GM12878 (cell line): Measurements from ENCODE around the gene ZBTB14. TPM values are rescaled to one million over a fixed set of nuclear protein-coding genes. Genes with fewer than 3 reads are reported as not detected.

Source experiments
- ATAC-seq: fragments of 200-7000 bp; cut with Tn5 transposase; 3 replicates; pipeline ENCODE4 v1.9.1; 2020; ENCODE audit warnings: mild to moderate bottlenecking, moderate library complexity
- BruUV-seq: library from RNA; stranded (reverse); fragments of 400-500 nt; replicated peaks from 2 replicates; lab custom pipeline; 2021; lab: Mats Ljungman, UMichigan
- CTCF ChIA-PET: fragments of 300-600 bp; sonication (Branson Sonifier 250); formaldehyde crosslinking; extraction: SDS; loops from one replicate; lab custom pipeline; 2021; ENCODE audit warnings: inconsistent platforms; lab: Yijun Ruan, JAX
- POLR2A ChIA-PET: fragments of 350-600 bp; formaldehyde crosslinking; extraction: SDS; loops from one replicate; lab custom pipeline; 2021; ENCODE audit warnings: inconsistent platforms; lab: Charles Lee
- RAD21 ChIA-PET: fragments of 300-600 bp; sonication (Branson Sonifier 250); formaldehyde crosslinking; loops from one replicate; lab custom pipeline; 2023; ENCODE audit warnings: antibody characterized with exemption; ENCODE audit not compliant: unreplicated experiment; lab: Charles Lee
- SMC1A ChIA-PET: fragments of 300-600 bp; sonication (Branson Sonifier 250); formaldehyde crosslinking; loops from one replicate; lab custom pipeline; 2023; ENCODE audit not compliant: unreplicated experiment, uncharacterized antibody; lab: Charles Lee
- DNase-seq: peaks from one replicate; pipeline ENCODE4 v3.0.0-alpha.2; 2011; ENCODE audit warnings: low read depth, low spot score
- FAIRE-seq: peaks from 3 replicates; lab custom pipeline; 2011; peaks lifted over from hg19 to GRCh38; lab: Jason Lieb, UNC
- H2AFZ ChIP-seq: 2 replicates; pipeline ENCODE4 v1.6.0; 2011; ENCODE audit warnings: low read depth, low read length, control low read depth; ENCODE audit not compliant: control insufficient read depth
- H3K27ac ChIP-seq: 2 replicates; pipeline ENCODE4 v1.5.1; 2011; ENCODE audit warnings: control low read depth; ENCODE audit not compliant: control insufficient read depth, insufficient read depth
- H3K27me3 ChIP-seq, 2 experiments: replicated peaks in 1 of 2; 2 replicates each; pipeline versions ENCODE4 v1.6.0 to v1.6.1; 2011; ENCODE audit warnings: low read length in 1 of 2; ENCODE audit not compliant: control insufficient read depth in 2 of 2, insufficient read depth in 2 of 2
- H3K36me3 ChIP-seq, 2 experiments: 2 replicates each; pipeline ENCODE4 v1.5.1; 2011; ENCODE audit warnings: low read length in 1 of 2; ENCODE audit not compliant: control insufficient read depth in 2 of 2, insufficient read depth in 2 of 2
- H3K4me1 ChIP-seq: 2 replicates; pipeline ENCODE4 v1.6.1; 2011; ENCODE audit warnings: mild to moderate bottlenecking, low read length, moderate library complexity, mixed read lengths; ENCODE audit not compliant: control insufficient read depth, insufficient read depth
- H3K4me2 ChIP-seq: 2 replicates; pipeline ENCODE4 v1.6.0; 2011; ENCODE audit warnings: control low read depth; ENCODE audit not compliant: control insufficient read depth, insufficient read depth
- H3K4me3 ChIP-seq: fragments of 200-600 bp; sonication (generic); 2 replicates; pipeline ENCODE4 v1.5.1; 2016
- H3K79me2 ChIP-seq: 2 replicates; pipeline ENCODE4 v1.6.0; 2011; ENCODE audit warnings: low read length; ENCODE audit not compliant: control insufficient read depth, insufficient read depth
- H3K9ac ChIP-seq: 2 replicates; pipeline ENCODE4 v1.8.0; 2011; ENCODE audit warnings: low read length, control low read depth, mixed read lengths; ENCODE audit not compliant: control insufficient read depth, insufficient read depth
- H3K9me3 ChIP-seq: replicated peaks from 3 replicates; pipeline ENCODE4 v1.5.1; 2011; ENCODE audit warnings: mild to moderate bottlenecking, low read length; ENCODE audit not compliant: control insufficient read depth, insufficient read depth
- H4K20me1 ChIP-seq: 2 replicates; pipeline ENCODE4 v1.6.0; 2011; ENCODE audit not compliant: control insufficient read depth, insufficient read depth
- ATF2 ChIP-seq: IDR thresholded peaks from 2 replicates; pipeline ENCODE4 v1.6.1; 2012; ENCODE audit warnings: low read length, inconsistent platforms
- ATF7 ChIP-seq: fragments of 450-650 bp; IDR thresholded peaks from 2 replicates; pipeline ENCODE4 v1.6.1; 2016; ENCODE audit warnings: low read depth, mild to moderate bottlenecking
- HDGF ChIP-seq: fragments of 450-650 bp; IDR thresholded peaks from 2 replicates; pipeline ENCODE4 v1.6.1; 2016; ENCODE audit warnings: antibody characterized with exemption
- JUNB ChIP-seq: IDR thresholded peaks from 2 replicates; pipeline ENCODE4 v1.6.1; 2016; ENCODE audit warnings: antibody characterized with exemption, mild to moderate bottlenecking
- MLLT1 ChIP-seq: fragments of 450-650 bp; IDR thresholded peaks from 2 replicates; pipeline ENCODE4 v1.6.1; 2016; ENCODE audit warnings: mild to moderate bottlenecking
- MTA2 ChIP-seq: fragments of 450-650 bp; IDR thresholded peaks from 2 replicates; pipeline ENCODE4 v1.6.1; 2016; ENCODE audit warnings: low read depth, mild to moderate bottlenecking, moderate library complexity
- MYC ChIP-seq: IDR thresholded peaks from 2 replicates; pipeline ENCODE4 v1.6.1; 2011; ENCODE audit warnings: mild to moderate bottlenecking, low read length, moderate library complexity, inconsistent platforms; ENCODE audit not compliant: insufficient read depth, insufficient replicate concordance, insufficient read length, severe bottlenecking
- NKRF ChIP-seq: fragments of 450-650 bp; conservative IDR thresholded peaks from 2 replicates; pipeline ENCODE4 v1.6.1; 2017; ENCODE audit warnings: mild to moderate bottlenecking, moderate library complexity
- RAD51 ChIP-seq: fragments of 450-650 bp; IDR thresholded peaks from 2 replicates; pipeline ENCODE4 v1.6.1; 2016; ENCODE audit warnings: moderate library complexity, mild to moderate bottlenecking, inconsistent platforms
- RUNX3 ChIP-seq: IDR thresholded peaks from 2 replicates; pipeline ENCODE4 v1.6.1; 2012; ENCODE audit warnings: low read length, inconsistent platforms
- SMARCA5 ChIP-seq: fragments of 450-650 bp; IDR thresholded peaks from 2 replicates; pipeline ENCODE4 v1.6.1; 2017; ENCODE audit warnings: mild to moderate bottlenecking
- TCF7 ChIP-seq: IDR thresholded peaks from 2 replicates; pipeline ENCODE4 v1.6.1; 2014; ENCODE audit warnings: antibody characterized with exemption, borderline replicate concordance
- WRNIP1 ChIP-seq: IDR thresholded peaks from 2 replicates; pipeline ENCODE4 v1.6.1; 2011; ENCODE audit warnings: low read depth, low read length, improper control_type of control experiment, borderline replicate concordance
- YY1 ChIP-seq: IDR thresholded peaks from 2 replicates; pipeline ENCODE4 v1.6.1; 2011; ENCODE audit warnings: low read depth, mild to moderate bottlenecking, low read length
- ZNF274 ChIP-seq: IDR thresholded peaks from one replicate; pipeline ENCODE4 v1.8.0; 2011; ENCODE audit not compliant: insufficient read length, insufficient read depth
- ZNF622 ChIP-seq: fragments of 450-650 bp; IDR thresholded peaks from 2 replicates; pipeline ENCODE4 v1.6.1; 2017; ENCODE audit warnings: mild to moderate bottlenecking, inconsistent platforms
- WGBS: methylation state at CpG from one replicate; pipeline ENCODE4 v1.1.6; 2016; ENCODE audit warnings: low lambda C conversion rate; ENCODE audit not compliant: insufficient replicate concordance, insufficient coverage; ENCODE audit errors: missing lambda C conversion rate; 5-methylcytosine and 5-hydroxymethylcytosine counted together
- in situ Hi-C: fragments of 300-500 bp; cut with MboI; formaldehyde crosslinking; loops from 9 replicates; pipeline ENCODE4 v1.14.3; 2018; ENCODE audit warnings: mixed read lengths
- intact Hi-C: fragments of 100-400 bp; cut with micrococcal nuclease; formaldehyde crosslinking; loops from one replicate; pipeline ENCODE4 v1.14.2; 2022; ENCODE audit not compliant: unreplicated experiment
- polyA plus RNA-seq, 11 experiments: library from polyadenylated mRNA; depleted of rRNA in 4 of 11; unstranded in 6 of 11; stranded (reverse) in 5 of 11; fragments of >200 nt; fragmentation: Nextera tagmentation in 4 of 11; fragmentation: Illumina TruSeq in 1 of 11; extraction: Ambion mirVana in 4 of 11; extraction: Trizol in 1 of 11; gene quantifications; 1 replicate in 1 of 11; 2 replicates in 10 of 11; pipeline versions ENCODE4 v1.2.1 to v1.2.3, GENCODE V29; 2011 to 2016; ENCODE audit warnings: inconsistent platforms in 2 of 11, missing spikeins in 2 of 11, low read depth in 1 of 11
- total RNA-seq, 4 experiments: library from RNA; depleted of rRNA in 3 of 4; stranded (reverse); fragments of >200 nt in 3 of 4; fragmentation: Illumina TruSeq in 1 of 4; extraction: Trizol in 1 of 4; gene quantifications; 2 replicates each; pipeline versions ENCODE4 v1.2.1 to v1.2.3, GENCODE V29; 2013 to 2021

ZBTB14 gene
- total and polyA plus RNA-seq, 10 of the 15 experiments (the other 5 are each of a cell fraction or from before 2014, with no cell fraction given) = 4.4 to 21.2 (median 11.1) TPM

- FAIRE-seq (no peak), DNase-seq (no peak), ATAC-seq (no peak)
- no peaks in the 10 kb centered on the region for H3K9me3 ChIP-seq
- H3K4me3 ChIP-seq = no peak overlapping the region
- in situ Hi-C loops (no loop called here), intact Hi-C loops (no loop called here)
- H3K36me3 ChIP-seq = no peaks in the 10 kb centered on the region
- ChIA-PET CTCF (no interaction called here), POLR2A (no interaction called here), SMC1A (no interaction called here), RAD21 (no interaction called here)
- no peak overlapping the region for H3K4me2 ChIP-seq
- TF ChIP-seq MTA2 (no peak), MYC (no peak), ATF7 (no peak)
- H3K9ac ChIP-seq = no peak overlapping the region
- no peaks in the 10 kb centered on the region; the same call in 1 of the 2 replicates for H4K20me1 ChIP-seq
- no TSS peak for BruUV-seq
- no peaks in the 10 kb centered on the region for H3K27me3 ChIP-seq
- H3K27ac ChIP-seq = no peak overlapping the region
- no peaks in the 10 kb centered on the region for H3K4me1 ChIP-seq
- no peak overlapping the region for H2AFZ ChIP-seq
- no peaks in the 10 kb centered on the region for H3K79me2 ChIP-seq
Measured at GRCh38 chr18:5317186-5317585, 21.7 kb upstream of the ZBTB14 start.

GRCh38 chr18:5315838-5316237, 20.3 kb upstream of the ZBTB14 start:
- Histone ChIP-seq H3K4me2 (no peak overlapping the region), H3K27ac (no peak overlapping the region), H3K79me2 (no peaks in the 10 kb centered on the region), H3K36me3 (no peaks in the 10 kb centered on the region), H3K4me1 (no peaks in the 10 kb centered on the region), H4K20me1 (no peaks in the 10 kb centered on the region; the same call in 1 of the 2 replicates), H3K9ac (no peak overlapping the region), H3K4me3 (no peak overlapping the region), H3K9me3 (no peaks in the 10 kb centered on the region), H2AFZ (no peak overlapping the region), H3K27me3 (no peaks in the 10 kb centered on the region)
- BruUV-seq = no TSS peak
- 4% methylated on average over 2 of the region's 2 CpGs for WGBS
- FAIRE-seq = no peak
- SMC1A ChIA-PET = interaction anchor here (1.3 kb wide), 1 partner anchor 11 kb away, joined by 4 read pairs; no protein-coding TSS in a partner anchor
- RAD21 ChIA-PET = no interaction called here
- POLR2A ChIA-PET = interaction anchor here (1.1 kb wide), 1 partner anchor 20 kb away, joined by 4 read pairs; no protein-coding TSS in a partner anchor
- in situ Hi-C loops (no loop called here), intact Hi-C loops (no loop called here)
- CTCF ChIA-PET = no interaction called here
- DNase-seq = no peak
- ATAC-seq = no peak
- no peak for TF ChIP-seq ZNF622
- TF ChIP-seq ZNF274 = no peak
- no peak for TF ChIP-seq WRNIP1
- TF ChIP-seq JUNB = no peak
- no peak for TF ChIP-seq NKRF
- no peak for TF ChIP-seq RAD51
- TF ChIP-seq YY1 = no peak
- TF ChIP-seq RUNX3 = no peak
- no peak for TF ChIP-seq ATF2
- no peak for TF ChIP-seq SMARCA5
- no peak for TF ChIP-seq HDGF
- TF ChIP-seq TCF7 = no peak
- TF ChIP-seq MLLT1 = no peak
